ENCODE data around the gene ROR1. TPM values are rescaled to one million over a fixed set of nuclear protein-coding genes. Genes with fewer than 3 reads are reported as not detected.

The ROR1 gene
- total and polyA plus RNA-seq, 2 of the 13 experiments (the other 11 are each of a cell fraction or from before 2014, with no cell fraction given) = 0.58 to 2.3 TPM

GRCh38 chr1:64025051-64025450, 251.2 kb downstream of the ROR1 start:
- Histone ChIP-seq H3K4me1 (ENCODE audit: insufficient read depth, low read length) (no peaks in the 10 kb centered on the region), H3K9me3 (ENCODE audit: low read length) (peaks cover 4% of the 10 kb centered on the region), H3K9ac (ENCODE audit: insufficient read depth, low read depth, low read length) (no peak overlapping the region), H3K27me3 (ENCODE audit: control insufficient read depth in 1 of 2, insufficient read depth in 2 of 2, low read length in 2 of 2) (no peaks in the 10 kb centered on the region), H3K4me2 (ENCODE audit: low read depth, low read length) (no peak overlapping the region), H3K4me3 (replicated peaks in 1 of 3; ENCODE audit: insufficient read depth in 1 of 3, low read depth in 2 of 3, low read length in 3 of 3) (no peak overlapping the region), H3K27ac (ENCODE audit: extremely low read length, insufficient read depth, low read length) (no peak overlapping the region), H3K36me3 (replicated peaks in 1 of 2; ENCODE audit: control insufficient read depth in 1 of 2, insufficient read depth in 2 of 2, low read length in 2 of 2) (no peaks in the 10 kb centered on the region), H3K79me2 (ENCODE audit: insufficient read depth, low read length) (no peaks in the 10 kb centered on the region), H2AFZ (ENCODE audit: low read length) (no peak overlapping the region), H4K20me1 (ENCODE audit: insufficient read depth, low read length) (no peaks in the 10 kb centered on the region)
- in situ Hi-C loops (cut with HindIII; ENCODE audit: extremely low pct_ligation_motif_present, low pct_unique_long_range_greater_than_20kb) (no loop called here), intact Hi-C loops (cut with micrococcal nuclease; ENCODE audit: unreplicated experiment) (no loop called here)
- no peak for FAIRE-seq
- DNase-seq (ENCODE audit: low spot score) = no peak
- POLR2A ChIA-PET = no interaction called here
- ATAC-seq = no peak
- no TSS peak for BruUV-seq (replicated peaks)
- WGBS (ENCODE audit: low lambda C conversion rate) = 19% methylated on average over 4 of the region's 4 CpGs
- CTCF ChIA-PET (ENCODE audit: low intra/inter-chr PET ratio, low total read pairs) = no interaction called here
- TF ChIP-seq, protein P1, sequence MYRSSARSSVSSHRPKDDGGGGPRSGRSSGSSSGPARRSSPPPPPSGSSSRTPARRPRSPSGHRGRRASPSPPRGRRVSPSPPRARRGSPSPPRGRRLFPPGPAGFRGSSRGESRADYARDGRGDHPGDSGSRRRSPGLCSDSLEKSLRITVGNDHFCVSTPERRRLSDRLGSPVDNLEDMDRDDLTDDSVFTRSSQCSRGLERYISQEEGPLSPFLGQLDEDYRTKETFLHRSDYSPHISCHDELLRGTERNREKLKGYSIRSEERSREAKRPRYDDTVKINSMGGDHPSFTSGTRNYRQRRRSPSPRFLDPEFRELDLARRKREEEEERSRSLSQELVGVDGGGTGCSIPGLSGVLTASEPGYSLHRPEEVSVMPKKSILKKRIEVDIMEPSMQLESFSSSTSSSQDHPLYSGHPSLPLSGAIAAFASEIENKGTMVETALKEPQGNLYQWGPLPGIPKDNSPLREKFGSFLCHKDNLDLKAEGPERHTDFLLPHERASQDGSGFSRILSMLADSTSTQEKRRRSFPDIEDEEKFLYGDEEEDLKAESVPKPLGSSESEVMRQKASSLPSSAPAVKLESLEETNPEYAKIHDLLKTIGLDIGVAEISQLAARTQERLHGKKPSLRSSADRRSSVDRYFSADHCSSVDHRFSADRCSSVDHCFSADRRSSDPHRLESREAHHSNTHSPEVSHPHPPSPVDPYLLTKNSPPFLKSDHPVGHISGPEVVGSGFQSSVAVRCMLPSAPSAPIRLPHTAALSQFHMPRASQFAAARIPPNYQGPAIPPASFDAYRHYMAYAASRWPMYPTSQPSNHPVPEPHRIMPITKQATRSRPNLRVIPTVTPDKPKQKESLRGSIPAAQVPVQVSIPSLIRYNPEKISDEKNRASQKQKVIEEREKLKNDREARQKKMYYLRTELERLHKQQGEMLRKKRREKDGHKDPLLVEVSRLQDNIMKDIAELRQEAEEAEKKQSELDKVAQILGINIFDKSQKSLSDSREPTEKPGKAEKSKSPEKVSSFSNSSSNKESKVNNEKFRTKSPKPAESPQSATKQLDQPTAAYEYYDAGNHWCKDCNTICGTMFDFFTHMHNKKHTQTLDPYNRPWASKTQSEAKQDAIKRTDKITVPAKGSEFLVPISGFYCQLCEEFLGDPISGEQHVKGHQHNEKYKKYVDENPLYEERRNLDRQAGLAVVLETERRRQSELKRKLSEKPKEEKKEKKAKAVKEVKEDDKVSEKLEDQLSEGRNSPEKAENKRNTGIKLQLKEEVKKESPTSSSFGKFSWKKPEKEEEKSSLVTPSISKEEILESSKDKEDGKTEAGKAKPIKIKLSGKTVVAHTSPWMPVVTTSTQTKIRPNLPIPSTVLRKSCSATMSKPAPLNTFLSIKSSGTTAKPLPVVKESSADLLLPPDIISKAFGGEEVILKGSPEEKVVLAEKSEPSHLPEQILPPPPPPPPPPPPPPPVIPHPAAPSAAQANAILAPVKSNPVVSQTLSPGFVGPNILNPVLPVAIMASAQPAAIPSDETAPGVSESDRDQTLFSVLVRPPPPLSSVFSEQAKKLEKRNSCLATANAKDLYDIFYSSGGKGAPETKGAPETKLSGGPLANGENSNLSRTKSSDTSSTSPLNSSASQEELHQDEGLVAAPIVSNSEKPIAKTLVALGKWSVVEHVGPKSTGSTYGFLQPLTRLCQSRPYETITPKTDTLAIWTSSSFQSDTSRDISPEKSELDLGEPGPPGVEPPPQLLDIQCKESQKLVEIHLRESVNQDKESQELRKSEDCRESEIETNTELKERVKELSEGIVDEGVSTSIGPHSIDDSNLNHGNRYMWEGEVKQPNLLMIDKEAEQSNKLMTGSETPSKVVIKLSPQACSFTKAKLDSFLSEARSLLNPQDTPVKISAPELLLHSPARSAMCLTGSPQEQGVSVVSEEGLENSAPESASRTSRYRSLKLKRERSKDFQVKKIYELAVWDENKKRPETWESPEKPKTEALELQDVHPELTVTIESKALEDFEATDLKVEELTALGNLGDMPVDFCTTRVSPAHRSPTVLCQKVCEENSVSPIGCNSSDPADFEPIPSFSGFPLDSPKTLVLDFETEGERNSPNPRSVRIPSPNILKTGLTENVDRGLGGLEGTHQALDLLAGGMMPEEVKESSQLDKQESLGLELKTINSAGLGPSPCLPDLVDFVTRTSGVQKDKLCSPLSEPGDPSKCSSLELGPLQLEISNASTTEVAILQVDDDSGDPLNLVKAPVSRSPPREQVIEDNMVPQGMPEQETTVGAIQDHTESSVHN (CRISPR knock-in tag; IDR thresholded peaks at IDR 0.05) = no peak
- no peak for TF ChIP-seq ZNF572 (CRISPR knock-in tag; IDR thresholded peaks at IDR 0.05)
- no peak for TF ChIP-seq DMTF1 (CRISPR knock-in tag; IDR thresholded peaks at IDR 0.05)
- TF ChIP-seq POLR2G (IDR thresholded peaks at IDR 0.05; ENCODE audit: low read depth, low read length) = no peak
- TF ChIP-seq ZC3H13 (CRISPR knock-in tag; IDR thresholded peaks at IDR 0.05) = no peak
- TF ChIP-seq DPF2 (CRISPR knock-in tag; IDR thresholded peaks at IDR 0.05; ENCODE audit: borderline replicate concordance, low read depth) = no peak
- no peak for TF ChIP-seq MBD4 (IDR thresholded peaks at IDR 0.05; ENCODE audit: borderline replicate concordance, low read length)
- no peak for TF ChIP-seq ARHGAP35 (CRISPR knock-in tag; IDR thresholded peaks at IDR 0.05; ENCODE audit: borderline replicate concordance)
- no peak for TF ChIP-seq ZNF431 (CRISPR knock-in tag; IDR thresholded peaks at IDR 0.05; ENCODE audit: borderline replicate concordance, low read depth)
- no peak for TF ChIP-seq KLF12 (CRISPR knock-in tag; IDR thresholded peaks at IDR 0.05; ENCODE audit: borderline replicate concordance)
- TF ChIP-seq U2AF2 (IDR thresholded peaks at IDR 0.05; ENCODE audit: low read depth, low read length) = no peak
- TF ChIP-seq ZNF564 (CRISPR knock-in tag; IDR thresholded peaks at IDR 0.05) = no peak
- no peak for TF ChIP-seq ETS1 (CRISPR knock-in tag; IDR thresholded peaks at IDR 0.05)
- no peak for TF ChIP-seq SALL2 (CRISPR knock-in tag; IDR thresholded peaks at IDR 0.05)

All from HepG2 (cell line).